Measurements from ENCODE around the gene CUL4A. TPM values are rescaled to one million over a fixed set of nuclear protein-coding genes. Genes with fewer than 3 reads are reported as not detected.
A peak's percentile ranks its signal among the peaks of the same experiment; 100 is the strongest.

CUL4A gene
- total RNA-seq, 2 experiments from 2014 or later, result 54.6 to 56.6 TPM

DNA sequence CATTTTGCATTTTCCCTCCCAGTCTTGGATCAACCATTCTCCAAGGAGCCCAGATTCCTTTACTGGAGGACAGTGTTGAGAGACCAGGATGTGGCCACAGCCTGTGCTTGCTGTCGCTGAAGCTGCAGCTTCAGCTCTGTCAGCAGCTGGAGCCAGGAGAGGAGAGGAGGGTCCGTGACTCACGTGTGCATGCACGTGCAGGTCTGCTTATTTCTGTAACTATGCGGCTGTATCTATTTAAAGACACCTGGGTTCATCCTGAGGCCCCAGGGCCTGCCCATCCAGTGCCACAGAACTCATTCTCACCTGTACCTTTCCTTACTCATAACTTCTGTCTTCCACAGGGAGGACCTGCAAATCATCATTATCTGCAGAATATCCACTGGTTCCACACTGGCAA lies 79.5 kb downstream of the CUL4A start:
- Mint-ChIP-seq H3K27ac (no peak overlapping the region), H3K9me3 (no peaks in the 10 kb centered on the region), H3K36me3 (ENCODE audit: low read depth) (no peaks in the 10 kb centered on the region), H3K27me3 (peaks cover 64% of the 10 kb centered on the region), H3K4me1 (ENCODE audit: low read depth) (peaks cover 10% of the 10 kb centered on the region), H3K4me3 (no peak overlapping the region)
- DNase-seq, result no peak
- Histone ChIP-seq H3K4me3 (ENCODE audit: low read length) (no peak overlapping the region), H3K4me1 (ENCODE audit: insufficient read depth, low read length) (peaks cover 11% of the 10 kb centered on the region), H3K27ac (ENCODE audit: low read depth in 1 of 2, low read length in 2 of 2) (no peak overlapping the region), H3K9me3 (ENCODE audit: control insufficient read depth in 1 of 2, insufficient read depth in 1 of 2, low read length in 2 of 2) (peaks cover 0 to 6% of the 10 kb centered on the region in 2 experiments), H3K27me3 (ENCODE audit: control insufficient read depth in 1 of 2, insufficient read depth in 2 of 2, low read length in 2 of 2) (peaks cover 23 to 26% of the 10 kb centered on the region in 2 experiments), H3K36me3 (ENCODE audit: insufficient read depth, low read length) (no peaks in the 10 kb centered on the region)
- intact Hi-C loops (cut with DNase I, micrococcal nuclease), result no loop called here
- ChIA-PET POLR2A (no interaction called here), CTCF (no interaction called here)
- ATAC-seq (ENCODE audit: poor library complexity), result no peak
- TF ChIP-seq, protein P1, sequence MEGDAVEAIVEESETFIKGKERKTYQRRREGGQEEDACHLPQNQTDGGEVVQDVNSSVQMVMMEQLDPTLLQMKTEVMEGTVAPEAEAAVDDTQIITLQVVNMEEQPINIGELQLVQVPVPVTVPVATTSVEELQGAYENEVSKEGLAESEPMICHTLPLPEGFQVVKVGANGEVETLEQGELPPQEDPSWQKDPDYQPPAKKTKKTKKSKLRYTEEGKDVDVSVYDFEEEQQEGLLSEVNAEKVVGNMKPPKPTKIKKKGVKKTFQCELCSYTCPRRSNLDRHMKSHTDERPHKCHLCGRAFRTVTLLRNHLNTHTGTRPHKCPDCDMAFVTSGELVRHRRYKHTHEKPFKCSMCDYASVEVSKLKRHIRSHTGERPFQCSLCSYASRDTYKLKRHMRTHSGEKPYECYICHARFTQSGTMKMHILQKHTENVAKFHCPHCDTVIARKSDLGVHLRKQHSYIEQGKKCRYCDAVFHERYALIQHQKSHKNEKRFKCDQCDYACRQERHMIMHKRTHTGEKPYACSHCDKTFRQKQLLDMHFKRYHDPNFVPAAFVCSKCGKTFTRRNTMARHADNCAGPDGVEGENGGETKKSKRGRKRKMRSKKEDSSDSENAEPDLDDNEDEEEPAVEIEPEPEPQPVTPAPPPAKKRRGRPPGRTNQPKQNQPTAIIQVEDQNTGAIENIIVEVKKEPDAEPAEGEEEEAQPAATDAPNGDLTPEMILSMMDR (IDR thresholded peaks at IDR 0.05), result no peak

DNA sequence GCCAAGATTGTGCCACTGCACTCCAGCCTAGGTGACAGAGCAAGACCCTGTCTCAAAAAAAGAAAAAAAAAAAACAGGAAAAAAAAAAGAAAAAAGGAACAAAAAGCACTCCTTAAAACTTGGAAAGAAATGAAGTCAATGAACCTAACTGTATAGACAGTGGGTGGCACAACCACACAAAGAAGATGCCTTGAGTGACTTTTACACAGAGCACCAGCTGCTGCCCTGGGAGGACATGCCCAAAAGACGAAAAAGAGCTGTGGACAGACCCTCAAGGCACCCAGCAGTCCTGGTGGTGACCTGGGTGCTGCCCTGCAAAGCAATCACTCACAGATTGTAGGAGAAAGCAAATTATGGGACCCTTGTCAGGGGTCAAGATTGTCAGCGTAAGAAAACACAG lies 81.7 kb downstream of the CUL4A start:
- peaks cover 0 to 6% of the 10 kb centered on the region in 2 experiments for H3K9me3 ChIP-seq (ENCODE audit: control insufficient read depth in 1 of 2, insufficient read depth in 1 of 2, low read length in 2 of 2)
- no peak for DNase-seq
- Mint-ChIP-seq H3K27me3 (peaks cover 57% of the 10 kb centered on the region), H3K36me3 (ENCODE audit: low read depth) (peaks cover 6% of the 10 kb centered on the region), H3K27ac (no peak overlapping the region), H3K4me3 (peak overlapping the region; percentile 60), H3K4me1 (ENCODE audit: low read depth) (peaks cover 10% of the 10 kb centered on the region), H3K9me3 (no peaks in the 10 kb centered on the region)
- intact Hi-C loops (cut with DNase I, micrococcal nuclease), result loop anchor here in 1 of 2 experiments (10.0 kb wide), 1 partner anchor 346 kb away; no protein-coding TSS in a partner anchor
- H3K4me3 ChIP-seq (ENCODE audit: low read length), result no peak overlapping the region
- H3K36me3 ChIP-seq (ENCODE audit: insufficient read depth, low read length), result no peaks in the 10 kb centered on the region
- TF ChIP-seq, protein P1 (IDR thresholded peaks at IDR 0.05), result no peak
- ATAC-seq (ENCODE audit: poor library complexity), result no peak
- H3K27ac ChIP-seq (ENCODE audit: low read depth in 1 of 2, low read length in 2 of 2), result no peak overlapping the region
- H3K4me1 ChIP-seq (ENCODE audit: insufficient read depth, low read length), result peaks cover 13% of the 10 kb centered on the region
- ChIA-PET CTCF (no interaction called here), POLR2A (no interaction called here)
- H3K27me3 ChIP-seq (ENCODE audit: control insufficient read depth in 1 of 2, insufficient read depth in 2 of 2, low read length in 2 of 2), result peaks cover 21 to 26% of the 10 kb centered on the region in 2 experiments

DNA sequence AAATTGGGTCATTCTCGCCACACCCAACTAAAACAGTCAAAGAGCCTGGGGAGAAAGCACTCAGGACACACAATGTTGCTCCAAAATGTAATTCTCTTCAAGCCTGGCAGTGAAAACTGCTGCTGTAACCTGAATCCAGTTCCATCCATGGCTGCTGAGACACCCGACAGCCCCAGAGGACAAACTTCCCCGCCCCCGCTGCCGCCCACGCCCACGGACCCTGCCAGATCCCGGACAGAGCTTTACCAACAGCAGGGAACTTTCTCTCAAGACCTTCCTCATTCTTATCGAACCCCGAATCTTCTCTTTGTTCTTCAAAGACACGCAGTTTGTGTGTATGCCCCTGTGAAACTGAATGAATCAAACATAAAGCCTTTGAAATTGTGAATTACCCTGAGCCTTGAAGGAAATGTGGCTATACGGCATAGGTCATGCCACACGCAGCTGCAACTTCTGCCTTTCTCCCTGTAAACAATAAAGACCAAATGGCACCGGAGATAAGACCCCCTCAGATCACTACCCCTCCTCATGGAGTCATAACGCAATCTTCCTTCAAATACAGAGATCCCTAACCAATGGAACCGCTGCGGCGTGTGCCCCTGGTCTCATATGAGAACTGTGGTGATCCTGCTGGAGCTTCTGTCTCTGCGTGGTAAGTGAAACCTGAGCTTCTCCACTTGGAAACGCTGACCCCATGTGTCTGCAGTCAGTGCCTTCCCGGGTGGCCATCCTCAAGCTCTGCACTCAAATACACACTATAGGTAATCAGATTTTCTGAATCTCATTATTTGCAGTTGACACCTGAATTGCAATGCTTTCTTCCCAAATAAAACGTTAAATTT lies 82.8 kb downstream of the CUL4A start:
- Histone ChIP-seq H3K36me3 (ENCODE audit: insufficient read depth, low read length) (no peaks in the 10 kb centered on the region), H3K4me3 (ENCODE audit: low read length) (peak overlapping the region; percentile 27), H3K27ac (ENCODE audit: low read depth in 1 of 2, low read length in 2 of 2) (no peak overlapping the region), H3K9me3 (ENCODE audit: control insufficient read depth in 1 of 2, insufficient read depth in 1 of 2, low read length in 2 of 2) (peaks cover 0 to 10% of the 10 kb centered on the region in 2 experiments), H3K27me3 (ENCODE audit: control insufficient read depth in 1 of 2, insufficient read depth in 2 of 2, low read length in 2 of 2) (peaks cover 19 to 26% of the 10 kb centered on the region in 2 experiments), H3K4me1 (ENCODE audit: insufficient read depth, low read length) (peaks cover 21% of the 10 kb centered on the region)
- H3K4me3 Mint-ChIP-seq, result peak overlapping the region; percentile 37
- CTCF ChIA-PET, result no interaction called here
- H3K27me3 Mint-ChIP-seq, result peaks cover 60% of the 10 kb centered on the region
- H3K4me1 Mint-ChIP-seq (ENCODE audit: low read depth), result peaks cover 18% of the 10 kb centered on the region
- peaks cover 2% of the 10 kb centered on the region for H3K9me3 Mint-ChIP-seq
- POLR2A ChIA-PET, result no interaction called here
- no peak for ATAC-seq (ENCODE audit: poor library complexity)
- peak in 4 of 14 experiments; percentile 2 to 39 (median 20) for DNase-seq
- peak overlapping the region; percentile 3 for H3K27ac Mint-ChIP-seq
- intact Hi-C loops (cut with DNase I, micrococcal nuclease), result loop anchor here in 1 of 2 experiments (10.0 kb wide), 1 partner anchor 347 kb away; no protein-coding TSS in a partner anchor
- H3K36me3 Mint-ChIP-seq (ENCODE audit: low read depth), result peaks cover 13% of the 10 kb centered on the region
- TF ChIP-seq, protein P1 (IDR thresholded peaks at IDR 0.05), result no peak
